HEK293 (cell line): ENCODE measurements around the gene TBC1D5.

Experiments
- CTCF ChIA-PET: fragments of 350-600 bp; formaldehyde crosslinking; extraction: SDS; loops from one replicate; lab custom pipeline; 2021; ENCODE audit warnings: antibody characterized with exemption; lab: Yijun Ruan, JAX
- POLR2A ChIA-PET: fragments of 300-600 bp; formaldehyde crosslinking; extraction: SDS; loops from one replicate; lab custom pipeline; 2020; ENCODE audit warnings: antibody characterized with exemption, inconsistent platforms; lab: Yijun Ruan, JAX
- H3K27ac ChIP-seq: fragments of 200-500 bp; sonication (Bioruptor generic); 2 replicates; pipeline ENCODE4 v1.5.1; 2014; ENCODE audit warnings: low read depth, low read length, control low read depth, inconsistent platforms; ENCODE audit errors: extremely low read depth
- H3K36me3 ChIP-seq, 2 experiments: fragments of 200-500 bp in 1 of 2; sonication (Bioruptor generic) in 1 of 2; 1 replicate in 1 of 2; 2 replicates in 1 of 2; pipeline ENCODE4 v1.5.1; 2014 to 2017; ENCODE audit warnings: inconsistent platforms in 2 of 2, low read length in 2 of 2; ENCODE audit not compliant: control insufficient read depth in 2 of 2, insufficient read depth in 1 of 2
- H3K4me1 ChIP-seq: fragments of 200-500 bp; sonication (Bioruptor generic); 2 replicates; pipeline ENCODE4 v1.5.1; 2014; ENCODE audit warnings: mild to moderate bottlenecking, low read length, inconsistent platforms; ENCODE audit not compliant: control insufficient read depth, insufficient read depth
- H3K4me3 ChIP-seq: 2 replicates; pipeline ENCODE4 v1.5.1; 2011; ENCODE audit warnings: low read depth, mild to moderate bottlenecking, control low read depth, low read length, moderate library complexity
- H3K9me3 ChIP-seq: fragments of 200-500 bp; sonication (Bioruptor generic); 2 replicates; pipeline ENCODE4 v1.5.1; 2014; ENCODE audit warnings: low read depth, low read length, inconsistent platforms; ENCODE audit not compliant: control insufficient read depth, insufficient read depth
- BCL11B ChIP-seq: fragments of 450-650 bp; formaldehyde crosslinking; IDR thresholded peaks from 2 replicates; pipeline ENCODE4 v1.5.1; 2016; ENCODE audit warnings: low read depth, missing biosample characterization, missing genetic modification characterization
- TCF7L2 ChIP-seq: IDR thresholded peaks from 2 replicates; pipeline ENCODE4 v1.6.1; 2011; ENCODE audit warnings: low read depth, mild to moderate bottlenecking, inconsistent platforms, low read length, moderate library complexity, borderline replicate concordance
- ZNF16 ChIP-seq: fragments of 450-650 bp; formaldehyde crosslinking; IDR thresholded peaks from 2 replicates; pipeline ENCODE4 v1.5.1; 2016; ENCODE audit warnings: low read depth, missing biosample characterization, missing genetic modification characterization
- ZNF214 ChIP-seq: fragments of 450-650 bp; formaldehyde crosslinking; IDR thresholded peaks from 2 replicates; pipeline ENCODE4 v1.5.1; 2017; ENCODE audit warnings: missing biosample characterization, mild to moderate bottlenecking, missing genetic modification characterization, borderline replicate concordance
- ZNF221 ChIP-seq: fragments of 450-650 bp; formaldehyde crosslinking; IDR thresholded peaks from 2 replicates; pipeline ENCODE4 v1.5.1; 2017; ENCODE audit warnings: missing biosample characterization, missing genetic modification characterization, borderline replicate concordance
- ZNF354C ChIP-seq: fragments of 450-650 bp; formaldehyde crosslinking; IDR thresholded peaks from 2 replicates; pipeline ENCODE4 v1.5.1; 2016; ENCODE audit warnings: missing biosample characterization, missing genetic modification characterization, low read depth, borderline replicate concordance
- ZNF391 ChIP-seq: fragments of 450-650 bp; formaldehyde crosslinking; IDR thresholded peaks from 2 replicates; pipeline ENCODE4 v1.5.1; 2016; ENCODE audit warnings: low read depth, missing biosample characterization, missing genetic modification characterization, borderline replicate concordance
- ZNF416 ChIP-seq: fragments of 450-650 bp; formaldehyde crosslinking; IDR thresholded peaks from 2 replicates; pipeline ENCODE4 v1.5.1; 2016; ENCODE audit warnings: missing biosample characterization, missing genetic modification characterization
- ZNF423 ChIP-seq: fragments of 450-650 bp; formaldehyde crosslinking; IDR thresholded peaks from 2 replicates; pipeline ENCODE4 v1.5.1; 2016; ENCODE audit warnings: missing biosample characterization, missing genetic modification characterization
- ZNF501 ChIP-seq: fragments of 450-650 bp; formaldehyde crosslinking; IDR thresholded peaks from 2 replicates; pipeline ENCODE4 v1.5.1; 2016; ENCODE audit warnings: missing biosample characterization, missing genetic modification characterization
- ZNF585B ChIP-seq: fragments of 450-650 bp; formaldehyde crosslinking; IDR thresholded peaks from 2 replicates; pipeline ENCODE4 v1.5.1; 2016; ENCODE audit warnings: missing biosample characterization, missing genetic modification characterization
- ZNF654 ChIP-seq: fragments of 450-650 bp; formaldehyde crosslinking; IDR thresholded peaks from 2 replicates; pipeline ENCODE4 v1.5.1; 2016; ENCODE audit warnings: low read depth, missing biosample characterization, missing genetic modification characterization
- ZNF777 ChIP-seq: fragments of 450-650 bp; formaldehyde crosslinking; IDR thresholded peaks from 2 replicates; pipeline ENCODE4 v1.5.1; 2017; ENCODE audit warnings: missing biosample characterization, missing genetic modification characterization, borderline replicate concordance
- TF ChIP-seq, protein P1 (sequence below): fragments of 450-650 bp; formaldehyde crosslinking; IDR thresholded peaks from 2 replicates; pipeline ENCODE4 v1.5.1; 2016; ENCODE audit warnings: missing biosample characterization, missing genetic modification characterization
- TF ChIP-seq, protein P2 (sequence below): fragments of 450-650 bp; formaldehyde crosslinking; IDR thresholded peaks from 2 replicates; pipeline ENCODE4 v1.5.1; 2016; ENCODE audit warnings: missing biosample characterization, missing genetic modification characterization
- TF ChIP-seq, protein P3 (sequence below): fragments of 450-650 bp; formaldehyde crosslinking; IDR thresholded peaks from 2 replicates; pipeline ENCODE4 v1.5.1; 2016; ENCODE audit warnings: missing biosample characterization, missing genetic modification characterization
- TF ChIP-seq, protein P4 (sequence below): fragments of 450-650 bp; formaldehyde crosslinking; IDR thresholded peaks from 2 replicates; pipeline ENCODE4 v1.5.1; 2016; ENCODE audit warnings: missing biosample characterization, missing genetic modification characterization
- TF ChIP-seq, protein P5 (sequence below): fragments of 450-650 bp; formaldehyde crosslinking; IDR thresholded peaks from 2 replicates; pipeline ENCODE4 v1.5.1; 2016; ENCODE audit warnings: missing biosample characterization, missing genetic modification characterization

The TBC1D5 gene

DNA sequence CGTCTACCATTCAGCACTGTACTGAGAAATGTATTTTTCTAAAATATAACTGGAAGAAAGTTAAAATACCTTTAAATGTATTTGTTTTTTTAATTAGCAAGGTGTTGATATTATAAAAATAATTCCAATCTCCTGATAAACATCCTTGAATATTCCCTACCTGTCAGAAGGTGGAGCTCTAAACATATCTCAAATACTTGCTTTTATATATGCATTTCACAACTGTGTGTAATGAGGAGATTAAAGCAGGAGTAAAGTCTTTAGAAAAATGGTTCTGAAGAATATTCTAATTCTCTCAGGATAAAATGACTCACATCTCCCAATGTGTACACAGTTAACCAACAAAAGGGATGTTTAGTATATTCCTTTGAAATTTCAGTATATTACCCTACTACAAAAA lies 434.9 kb downstream of the TBC1D5 start:
- H3K4me3 ChIP-seq, result no peak overlapping the region
- peaks cover 6% of the 10 kb centered on the region; the same call in 1 of the 2 replicates for H3K4me1 ChIP-seq
- CTCF ChIA-PET, result interaction anchor here (0.6 to 1.5 kb wide), 3 partner anchors 9 to 104 kb away, joined by 3 to 5 read pairs (median 3); no protein-coding TSS in a partner anchor
- no peaks in the 10 kb centered on the region for H3K36me3 ChIP-seq
- TF ChIP-seq ZNF654 (tag by site-specific recombination) (peak; percentile 28; the same call in 1 of the 2 replicates), BCL11B (no peak)
- TF ChIP-seq, protein P1, sequence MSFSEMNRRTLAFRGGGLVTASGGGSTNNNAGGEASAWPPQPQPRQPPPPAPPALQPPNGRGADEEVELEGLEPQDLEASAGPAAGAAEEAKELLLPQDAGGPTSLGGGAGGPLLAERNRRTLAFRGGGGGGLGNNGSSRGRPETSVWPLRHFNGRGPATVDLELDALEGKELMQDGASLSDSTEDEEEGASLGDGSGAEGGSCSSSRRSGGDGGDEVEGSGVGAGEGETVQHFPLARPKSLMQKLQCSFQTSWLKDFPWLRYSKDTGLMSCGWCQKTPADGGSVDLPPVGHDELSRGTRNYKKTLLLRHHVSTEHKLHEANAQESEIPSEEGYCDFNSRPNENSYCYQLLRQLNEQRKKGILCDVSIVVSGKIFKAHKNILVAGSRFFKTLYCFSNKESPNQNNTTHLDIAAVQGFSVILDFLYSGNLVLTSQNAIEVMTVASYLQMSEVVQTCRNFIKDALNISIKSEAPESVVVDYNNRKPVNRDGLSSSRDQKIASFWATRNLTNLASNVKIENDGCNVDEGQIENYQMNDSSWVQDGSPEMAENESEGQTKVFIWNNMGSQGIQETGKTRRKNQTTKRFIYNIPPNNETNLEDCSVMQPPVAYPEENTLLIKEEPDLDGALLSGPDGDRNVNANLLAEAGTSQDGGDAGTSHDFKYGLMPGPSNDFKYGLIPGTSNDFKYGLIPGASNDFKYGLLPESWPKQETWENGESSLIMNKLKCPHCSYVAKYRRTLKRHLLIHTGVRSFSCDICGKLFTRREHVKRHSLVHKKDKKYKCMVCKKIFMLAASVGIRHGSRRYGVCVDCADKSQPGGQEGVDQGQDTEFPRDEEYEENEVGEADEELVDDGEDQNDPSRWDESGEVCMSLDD (tag by site-specific recombination), result no peak
- H3K27ac ChIP-seq, result no peak overlapping the region
- no peaks in the 10 kb centered on the region for H3K9me3 ChIP-seq
- POLR2A ChIA-PET, result no interaction called here

DNA sequence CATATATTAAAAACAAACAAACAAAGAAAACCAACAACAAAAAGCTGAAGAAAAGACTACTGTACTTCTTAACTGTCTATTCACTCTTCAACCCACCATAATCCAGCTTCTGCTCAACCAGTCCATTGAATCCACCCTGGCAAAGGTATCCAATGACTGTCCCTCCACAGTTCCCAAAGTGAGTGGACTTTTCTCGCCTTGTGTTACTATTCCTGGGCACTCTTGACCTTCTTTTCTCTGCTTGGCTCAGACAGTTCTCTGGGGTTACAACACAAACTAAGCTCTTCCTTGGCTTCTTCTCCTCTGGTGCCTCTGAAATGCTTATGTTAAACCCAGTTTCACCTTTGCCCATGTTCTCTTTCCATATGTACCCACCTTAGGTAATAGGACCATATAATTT lies 437.5 kb downstream of the TBC1D5 start:
- Histone ChIP-seq H3K36me3 (no peaks in the 10 kb centered on the region), H3K9me3 (no peaks in the 10 kb centered on the region), H3K4me1 (no peaks in the 10 kb centered on the region)
- TF ChIP-seq ZNF221 (tag by site-specific recombination) (no peak), ZNF354C (tag by site-specific recombination) (no peak), ZNF214 (tag by site-specific recombination) (no peak), TCF7L2 (no peak), ZNF416 (no peak), ZNF777 (no peak), ZNF423 (no peak), ZNF391 (tag by site-specific recombination) (no peak), ZNF501 (no peak), ZNF585B (tag by site-specific recombination) (no peak), ZNF16 (tag by site-specific recombination) (no peak)
- TF ChIP-seq, protein P2, sequence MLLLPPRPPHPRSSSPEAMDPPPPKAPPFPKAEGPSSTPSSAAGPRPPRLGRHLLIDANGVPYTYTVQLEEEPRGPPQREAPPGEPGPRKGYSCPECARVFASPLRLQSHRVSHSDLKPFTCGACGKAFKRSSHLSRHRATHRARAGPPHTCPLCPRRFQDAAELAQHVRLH (tag by site-specific recombination), result no peak
- TF ChIP-seq, protein P3, sequence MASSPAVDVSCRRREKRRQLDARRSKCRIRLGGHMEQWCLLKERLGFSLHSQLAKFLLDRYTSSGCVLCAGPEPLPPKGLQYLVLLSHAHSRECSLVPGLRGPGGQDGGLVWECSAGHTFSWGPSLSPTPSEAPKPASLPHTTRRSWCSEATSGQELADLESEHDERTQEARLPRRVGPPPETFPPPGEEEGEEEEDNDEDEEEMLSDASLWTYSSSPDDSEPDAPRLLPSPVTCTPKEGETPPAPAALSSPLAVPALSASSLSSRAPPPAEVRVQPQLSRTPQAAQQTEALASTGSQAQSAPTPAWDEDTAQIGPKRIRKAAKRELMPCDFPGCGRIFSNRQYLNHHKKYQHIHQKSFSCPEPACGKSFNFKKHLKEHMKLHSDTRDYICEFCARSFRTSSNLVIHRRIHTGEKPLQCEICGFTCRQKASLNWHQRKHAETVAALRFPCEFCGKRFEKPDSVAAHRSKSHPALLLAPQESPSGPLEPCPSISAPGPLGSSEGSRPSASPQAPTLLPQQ, result no peak
- TF ChIP-seq, protein P4, sequence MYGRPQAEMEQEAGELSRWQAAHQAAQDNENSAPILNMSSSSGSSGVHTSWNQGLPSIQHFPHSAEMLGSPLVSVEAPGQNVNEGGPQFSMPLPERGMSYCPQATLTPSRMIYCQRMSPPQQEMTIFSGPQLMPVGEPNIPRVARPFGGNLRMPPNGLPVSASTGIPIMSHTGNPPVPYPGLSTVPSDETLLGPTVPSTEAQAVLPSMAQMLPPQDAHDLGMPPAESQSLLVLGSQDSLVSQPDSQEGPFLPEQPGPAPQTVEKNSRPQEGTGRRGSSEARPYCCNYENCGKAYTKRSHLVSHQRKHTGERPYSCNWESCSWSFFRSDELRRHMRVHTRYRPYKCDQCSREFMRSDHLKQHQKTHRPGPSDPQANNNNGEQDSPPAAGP (tag by site-specific recombination), result no peak
- TF ChIP-seq, protein P5, sequence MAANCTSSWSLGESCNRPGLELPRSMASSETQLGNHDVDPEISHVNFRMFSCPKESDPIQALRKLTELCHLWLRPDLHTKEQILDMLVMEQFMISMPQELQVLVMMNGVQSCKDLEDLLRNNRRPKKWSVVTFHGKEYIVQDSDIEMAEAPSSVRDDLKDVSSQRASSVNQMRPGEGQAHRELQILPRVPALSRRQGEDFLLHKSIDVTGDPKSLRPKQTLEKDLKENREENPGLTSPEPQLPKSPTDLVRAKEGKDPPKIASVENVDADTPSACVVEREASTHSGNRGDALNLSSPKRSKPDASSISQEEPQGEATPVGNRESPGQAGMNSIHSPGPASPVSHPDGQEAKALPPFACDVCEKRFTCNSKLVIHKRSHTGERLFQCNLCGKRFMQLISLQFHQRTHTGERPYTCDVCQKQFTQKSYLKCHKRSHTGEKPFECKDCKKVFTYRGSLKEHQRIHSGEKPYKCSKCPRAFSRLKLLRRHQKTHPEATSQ, result no peak
- TF ChIP-seq, all 188 proteins: peak for 0
- no peak overlapping the region for H3K4me3 ChIP-seq
- CTCF ChIA-PET, result interaction anchor here (0.5 to 1.6 kb wide), 3 partner anchors 108 to 1085 kb away, joined by 3 to 4 read pairs (median 4); no protein-coding TSS in a partner anchor
- POLR2A ChIA-PET, result no interaction called here
- no peak overlapping the region for H3K27ac ChIP-seq
